T-helper 1 cell treated with Interleukin-12 subunit alpha and Interleukin-12 subunit beta and Interleukin-4 antibody, amounts not matched to agents 30 ng/mL and 1 ng/mL, for 36 hours (primary cell): ENCODE measurements around the gene HTR1D. TPM values are rescaled to one million over a fixed set of nuclear protein-coding genes. Genes with fewer than 3 reads are reported as not detected.

Source experiments
- intact Hi-C: fragments of 100-400 bp; cut with micrococcal nuclease; formaldehyde crosslinking; loops from one replicate; pipeline ENCODE4 v1.15.1; 2024
- total RNA-seq: library from RNA; stranded (reverse); gene quantifications from 2 replicates; pipeline ENCODE4 v1.2.3, GENCODE V29; 2022

The HTR1D gene
- total RNA-seq, 1 donor from 2014 or later, result not detected

DNA sequence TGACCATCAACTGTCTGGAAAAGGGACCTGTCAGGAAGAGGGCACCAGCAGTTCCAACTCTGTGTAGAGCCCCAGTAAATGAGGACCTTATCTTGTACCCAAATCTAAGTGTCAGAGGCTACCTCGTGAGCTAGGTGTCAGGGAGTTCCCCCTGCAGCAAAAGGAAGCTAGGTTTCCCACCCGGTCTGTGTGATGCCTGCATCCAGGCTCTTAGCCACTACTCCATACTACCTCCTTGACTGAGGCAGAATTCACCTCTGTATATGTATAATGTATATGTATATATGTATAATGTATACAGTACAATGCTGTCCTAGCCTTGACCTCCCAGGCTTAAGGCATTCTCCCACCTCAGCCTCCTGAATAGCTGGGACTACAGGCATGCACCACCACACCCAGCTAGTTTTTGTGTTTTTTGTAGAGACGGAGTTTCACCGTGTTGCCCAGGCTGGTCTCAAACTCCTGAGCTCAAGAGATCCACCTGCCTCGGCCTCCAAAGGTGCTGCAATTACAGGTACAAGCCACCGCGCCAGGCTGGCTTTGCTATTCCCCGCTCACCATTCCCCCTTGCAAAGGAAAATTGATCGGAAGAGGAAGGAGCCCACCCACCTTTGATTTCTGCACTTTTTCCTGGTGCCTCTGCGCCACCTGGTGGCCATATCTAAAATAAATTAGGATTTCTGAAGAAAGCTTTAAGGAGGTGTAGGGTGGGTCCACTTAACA is 32.9 kb downstream of the HTR1D start:
- intact Hi-C loops, result loop anchor here (1.0 kb wide), 3 partner anchors 86 to 480 kb away; no protein-coding TSS in a partner anchor

DNA sequence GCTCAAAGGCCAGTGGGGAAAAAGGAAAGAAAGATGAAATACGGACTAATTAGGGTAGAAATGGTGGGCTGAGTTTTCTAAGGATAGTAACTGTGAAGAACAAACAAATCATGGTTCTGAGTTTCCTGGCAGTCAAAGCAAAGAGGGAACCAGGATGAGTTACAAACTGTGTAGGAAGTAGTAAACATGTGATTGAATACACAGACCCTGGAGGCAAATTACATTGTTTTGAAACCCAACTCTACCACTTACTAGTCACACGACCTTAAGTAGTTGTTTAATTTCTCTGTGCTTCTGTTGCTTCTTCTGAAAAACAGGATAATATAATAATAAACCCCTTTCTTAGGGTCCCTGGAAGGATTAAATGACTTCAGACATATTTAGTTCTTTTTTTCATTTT is 37.4 kb downstream of the HTR1D start:
- intact Hi-C loops, result loop anchor here (1.0 kb wide), 1 partner anchor 82 kb away; no protein-coding TSS in a partner anchor

DNA sequence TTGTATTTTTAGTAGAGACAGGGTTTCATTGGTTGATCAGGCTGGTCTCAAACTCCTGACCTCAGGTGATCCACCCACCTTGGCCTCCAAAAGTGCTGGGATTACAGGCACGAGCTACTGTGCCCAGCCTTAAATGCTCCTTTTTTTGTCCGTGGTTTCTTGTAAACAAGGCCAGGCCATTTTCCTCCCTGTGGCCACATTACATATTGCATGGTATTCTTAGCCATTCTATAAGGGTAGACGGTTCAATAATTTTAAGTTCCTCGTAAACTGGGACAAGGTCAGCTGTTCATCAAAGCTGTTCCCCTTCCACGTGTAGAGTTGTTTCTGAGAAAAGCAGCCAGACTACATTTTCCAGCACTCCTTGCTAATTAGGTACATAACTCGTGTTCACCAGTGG is 38.4 kb downstream of the HTR1D start:
- intact Hi-C loops, result loop anchor here (1.0 kb wide), 1 partner anchor 81 kb away; no protein-coding TSS in a partner anchor

DNA sequence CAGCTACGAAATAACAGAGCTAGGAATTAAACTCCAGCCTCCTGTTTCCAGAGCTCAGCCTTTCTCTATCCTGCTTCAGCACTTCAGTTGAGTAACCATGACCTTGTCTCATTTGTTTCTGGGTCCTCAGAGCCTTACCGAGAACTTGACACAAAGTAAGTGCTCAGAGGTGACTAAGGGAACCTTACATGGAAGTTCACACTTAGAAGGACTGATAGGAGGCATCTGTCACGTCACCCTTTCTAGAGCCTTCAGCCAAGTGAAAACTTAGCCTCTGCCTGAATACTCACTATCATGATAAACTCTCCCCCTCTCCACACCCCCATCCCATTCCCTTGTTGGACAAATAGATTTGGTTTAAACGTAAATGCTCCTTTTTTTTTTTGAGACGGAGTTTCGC is 38.9 kb downstream of the HTR1D start:
- intact Hi-C loops, result no loop called here

- intact Hi-C loops, result loop anchor here (1.0 kb wide), 1 partner anchor 9 kb away; the partner anchor contains the start of gene LUZP1
Observed at GRCh38 chr1:23177438-23178380, 39.6 kb downstream of the HTR1D start.

DNA sequence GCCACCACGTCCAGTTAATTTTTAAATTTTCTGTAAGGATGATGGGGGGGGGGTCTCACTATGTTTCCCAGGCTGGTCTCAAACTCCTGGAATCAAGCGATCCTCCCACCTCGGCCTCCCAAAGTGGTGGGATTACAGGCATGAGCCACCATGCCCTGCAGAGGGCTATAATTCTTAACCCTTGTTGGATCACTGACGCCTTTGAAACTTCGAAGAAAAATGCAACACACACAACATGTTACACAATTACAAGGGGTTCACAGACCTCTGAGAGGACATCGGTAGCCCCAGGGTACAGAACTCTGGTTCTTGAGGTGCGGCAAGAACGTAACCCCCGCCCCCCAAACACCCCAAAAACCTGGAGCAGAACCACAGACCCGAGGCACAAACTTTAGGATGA is 40.3 kb downstream of the HTR1D start:
- intact Hi-C loops, result loop anchor here (1.0 kb wide), 1 partner anchor 9 kb away; the partner anchor contains the start of gene LUZP1

DNA sequence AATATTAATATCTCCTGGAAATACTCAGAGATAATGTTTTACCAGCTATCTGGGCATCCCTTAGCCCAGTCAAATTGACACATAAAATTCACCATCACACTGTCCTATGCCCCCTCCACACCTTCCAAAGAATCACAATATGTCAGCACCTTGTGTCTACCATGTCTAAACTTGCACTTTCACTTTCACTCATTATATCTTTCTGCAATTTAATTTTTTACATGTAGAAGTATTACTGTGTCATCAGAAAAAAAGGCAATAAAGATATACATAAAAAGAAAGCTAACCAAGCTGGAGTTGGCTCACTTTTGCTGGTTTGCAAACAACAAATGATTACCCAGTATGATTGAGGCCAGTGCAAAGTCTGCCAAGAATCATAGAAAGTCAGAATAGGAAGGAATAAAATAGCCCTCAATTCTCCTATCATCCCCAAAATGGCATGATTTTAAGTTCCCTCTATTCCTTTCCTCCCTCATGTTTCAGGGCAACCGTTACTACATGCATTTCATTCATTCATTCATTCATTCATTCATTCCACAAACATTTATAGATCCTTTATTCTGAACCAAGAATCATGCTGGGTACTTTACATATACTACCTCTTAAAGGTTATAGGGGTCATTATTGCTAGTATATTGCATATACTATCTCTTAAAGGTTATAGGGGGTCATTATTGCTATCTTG is 42.7 kb downstream of the HTR1D start:
- intact Hi-C loops, result no loop called here

- intact Hi-C loops, result no loop called here
Observed at GRCh38 chr1:23171181-23171755, 46.0 kb downstream of the HTR1D start.

DNA sequence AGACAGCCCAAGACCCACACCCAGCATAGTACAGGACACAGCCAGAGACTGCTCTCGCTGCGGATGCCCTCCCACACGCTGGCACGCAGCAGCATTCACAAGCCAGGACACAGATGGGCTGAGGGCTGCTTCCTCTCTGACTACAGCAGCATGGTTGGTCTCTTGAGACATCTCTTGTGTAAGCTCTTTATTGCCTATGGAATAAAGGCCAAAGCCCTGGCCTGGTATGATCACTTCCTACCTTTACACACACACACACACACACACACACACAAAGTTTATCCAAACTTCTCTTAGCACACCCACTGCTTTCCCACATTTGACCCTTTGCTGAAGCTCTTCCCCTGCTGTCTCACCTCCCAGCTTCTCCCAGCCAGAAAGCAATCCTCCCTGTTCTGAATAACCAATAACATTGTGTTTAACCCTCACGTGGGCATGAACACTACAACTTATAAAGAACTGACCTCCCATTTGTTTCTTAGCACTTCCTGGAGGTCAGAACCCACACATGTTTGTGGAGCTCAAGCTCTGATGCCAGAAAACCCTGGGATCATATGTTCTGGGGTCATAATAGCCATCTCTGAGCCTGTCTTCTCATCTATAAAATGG is 47.5 kb downstream of the HTR1D start:
- intact Hi-C loops, result loop anchor here (2.0 to 10.0 kb wide), 2 partner anchors 21 to 175 kb away; partner anchors contain the start of gene HNRNPR

GRCh38 chr1:23169195-23169575 is 48.1 kb downstream of the HTR1D start:
- intact Hi-C loops, result loop anchor here (2.0 to 10.0 kb wide), 2 partner anchors 20 to 176 kb away; partner anchors contain the start of gene HNRNPR

DNA sequence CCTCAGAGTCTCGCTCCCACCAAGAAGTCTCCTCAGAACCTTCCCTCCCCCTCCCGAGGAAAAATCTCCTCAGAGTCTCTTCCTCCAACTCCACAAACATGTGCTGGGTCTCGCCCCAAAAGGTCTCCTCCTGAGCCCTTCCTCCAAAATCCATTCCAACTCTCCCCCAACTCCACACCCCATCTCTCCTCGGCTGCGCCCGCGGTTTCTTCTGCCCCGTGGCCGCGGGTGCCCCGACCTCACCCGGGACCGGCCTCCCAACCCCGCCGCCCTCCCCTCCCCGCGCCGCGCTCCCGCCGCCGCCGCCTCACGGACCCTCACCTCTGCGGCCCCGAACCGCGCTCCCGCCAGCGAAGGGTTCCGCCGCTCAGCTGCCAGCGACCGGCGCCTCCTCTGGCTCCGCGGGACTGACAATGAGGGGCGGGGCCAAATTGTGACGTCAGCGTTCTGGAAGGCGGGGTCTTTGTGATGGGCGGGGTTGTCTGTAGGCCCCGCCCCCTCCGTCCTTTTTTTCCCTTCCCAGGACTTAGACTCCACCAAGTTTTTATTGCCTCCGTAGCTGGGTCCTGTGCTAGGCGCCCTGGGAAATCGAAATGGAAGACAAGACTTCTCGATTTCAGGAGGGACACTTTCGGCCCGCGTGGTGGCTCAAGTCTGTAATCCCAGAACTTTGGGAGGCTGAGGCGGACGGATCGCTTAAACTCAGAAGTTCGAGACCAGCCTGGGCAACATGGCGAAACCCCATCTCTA is 48.7 kb downstream of the HTR1D start, which contains the start of gene LUZP1:
TSS of gene LUZP1 (minus strand) at position 412 of the 750 bp plus-strand sequence.
- intact Hi-C loops, result loop anchor here (1.0 to 10.0 kb wide), 7 partner anchors 9 to 200 kb away; partner anchors contain the start of genes HNRNPR and KDM1A

DNA sequence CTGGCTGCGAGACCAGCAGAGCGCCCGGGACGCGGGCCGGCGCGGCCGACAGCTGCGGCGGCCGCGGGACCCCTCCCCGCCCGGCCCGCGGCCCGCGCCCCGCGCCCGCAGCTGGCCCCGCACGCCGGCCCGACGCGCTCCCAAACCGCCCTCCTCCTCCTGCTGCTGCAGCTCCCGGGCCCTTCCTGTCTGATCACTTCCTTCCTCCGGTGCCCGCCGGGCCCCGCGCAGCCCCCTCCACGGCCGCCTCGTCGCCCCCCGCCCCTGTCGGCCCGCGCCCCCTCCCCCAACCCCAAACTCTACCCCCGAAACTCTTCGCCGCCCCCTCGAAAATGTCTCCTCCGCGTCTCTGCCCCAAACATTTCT is 49.2 kb downstream of the HTR1D start:
- intact Hi-C loops, result loop anchor here (1.0 to 10.0 kb wide), 7 partner anchors 9 to 200 kb away; partner anchors contain the start of genes HNRNPR and KDM1A

GRCh38 chr1:23167353-23168078 is 49.8 kb downstream of the HTR1D start:
- intact Hi-C loops, result loop anchor here (1.0 to 10.0 kb wide), 7 partner anchors 10 to 201 kb away; partner anchors contain the start of genes HNRNPR and KDM1A

GRCh38 chr1:23166854-23167253 is 50.4 kb downstream of the HTR1D start:
- intact Hi-C loops, result loop anchor here (10.0 kb wide), 1 partner anchor 178 kb away; the partner anchor contains the start of gene HNRNPR

DNA sequence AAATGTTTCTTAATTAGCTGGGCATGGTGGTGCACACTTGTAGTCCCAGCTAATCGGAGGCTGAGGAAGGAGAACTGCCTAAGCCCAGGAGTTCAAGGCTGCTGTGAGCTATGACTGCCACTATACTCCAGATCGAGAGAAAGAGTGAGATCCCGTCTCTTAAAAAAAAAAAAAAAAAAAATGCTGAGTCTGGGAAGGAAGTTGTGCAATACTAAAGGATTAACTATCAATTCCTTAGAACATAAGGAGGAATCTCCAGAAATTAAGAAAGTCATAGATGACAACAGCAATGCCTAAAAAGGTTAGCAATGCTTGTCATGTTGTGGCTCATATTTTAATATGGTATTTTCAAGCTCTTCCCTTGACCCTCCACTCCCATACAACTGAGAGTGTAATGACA is 53.9 kb downstream of the HTR1D start:
- intact Hi-C loops, result loop anchor here (10.0 kb wide), 1 partner anchor 181 kb away; the partner anchor contains the start of gene HNRNPR

GRCh38 chr1:23159963-23160877 is 57.1 kb downstream of the HTR1D start:
- intact Hi-C loops, result loop anchor here (10.0 kb wide), 1 partner anchor 185 kb away; the partner anchor contains the start of gene HNRNPR

DNA sequence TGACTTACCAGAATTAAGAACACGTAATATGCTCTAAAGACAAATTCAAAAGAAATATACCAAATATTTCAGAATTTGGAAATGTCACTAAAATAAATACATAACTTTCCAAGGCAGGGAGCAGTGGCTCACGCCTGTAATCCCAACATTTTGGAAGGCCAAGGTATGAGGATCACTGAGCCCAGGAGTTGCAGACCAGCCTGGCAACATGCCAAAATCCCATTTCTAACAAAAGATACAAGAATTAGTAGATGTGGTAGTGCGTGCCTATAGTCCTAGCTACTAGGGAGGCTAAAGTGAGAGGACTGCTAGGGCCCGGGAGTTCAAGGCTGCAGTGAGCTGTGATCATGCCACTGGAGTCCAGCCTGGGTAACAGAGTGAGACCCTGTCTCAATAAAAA is 60.4 kb downstream of the HTR1D start:
- intact Hi-C loops, result no loop called here
